Measurements from ENCODE around the gene VPS37C. TPM values are rescaled to one million over a fixed set of nuclear protein-coding genes. Genes with fewer than 3 reads are reported as not detected.

The VPS37C gene
- total RNA-seq, 1 experiment from 2014 or later: 24.0 TPM

GRCh38 chr11:61121917-61122316 lies 39.3 kb downstream of the VPS37C start:
- in situ Hi-C loops (cut with HindIII; ENCODE audit: low pct_unique_long_range_greater_than_20kb, low sequenced_read_pairs): no loop called here
- Histone ChIP-seq H3K4me3 (ENCODE audit: low read depth in 2 of 2, low read length in 2 of 2) (no peak overlapping the region), H3K36me3 (ENCODE audit: control insufficient read depth, insufficient read depth, low read length) (no peaks in the 10 kb centered on the region), H3K27ac (ENCODE audit: low read length) (no peak overlapping the region), H3K9me3 (ENCODE audit: control insufficient read depth, insufficient read depth, low read depth, low read length) (no peaks in the 10 kb centered on the region), H3K4me1 (ENCODE audit: control insufficient read depth, insufficient read depth, low read length) (peaks cover 3% of the 10 kb centered on the region), H3K27me3 (ENCODE audit: control insufficient read depth, insufficient read depth, low read length) (no peaks in the 10 kb centered on the region)
- POLR2A ChIA-PET: no interaction called here
- DNase-seq (ENCODE audit: low read depth, low spot score): no peak
- intact Hi-C loops (cut with micrococcal nuclease; ENCODE audit: unreplicated experiment): no loop called here
- no TSS peak for BruUV-seq (replicated peaks)
- CTCF ChIA-PET: no interaction called here
- no peak for ATAC-seq
- TF ChIP-seq CTCF (IDR thresholded peaks at IDR 0.05) (no peak), REST (IDR thresholded peaks at IDR 0.05; ENCODE audit: insufficient read depth in 1 of 2, low read depth in 2 of 2, low read length in 1 of 2) (no peak), POLR2AphosphoS5 (IDR thresholded peaks at IDR 0.05; ENCODE audit: low read depth, low read length) (no peak), SIN3A (IDR thresholded peaks at IDR 0.05; ENCODE audit: borderline replicate concordance, insufficient read depth, low read depth, low read length) (no peak), TCF7L2 (IDR thresholded peaks at IDR 0.05; ENCODE audit: low read depth, low read length) (no peak)

GRCh38 chr11:61121192-61121831 lies 39.9 kb downstream of the VPS37C start:
- intact Hi-C loops (cut with micrococcal nuclease; ENCODE audit: unreplicated experiment): no loop called here
- no peak overlapping the region for H3K27ac ChIP-seq (ENCODE audit: low read length)
- CTCF ChIA-PET: no interaction called here
- no peak for TF ChIP-seq SIN3A (IDR thresholded peaks at IDR 0.05; ENCODE audit: borderline replicate concordance, insufficient read depth, low read depth, low read length)
- no peaks in the 10 kb centered on the region for H3K36me3 ChIP-seq (ENCODE audit: control insufficient read depth, insufficient read depth, low read length)
- no peak for DNase-seq (ENCODE audit: low read depth, low spot score)
- H3K4me3 ChIP-seq (ENCODE audit: low read depth in 2 of 2, low read length in 2 of 2): no peak overlapping the region
- no peaks in the 10 kb centered on the region for H3K27me3 ChIP-seq (ENCODE audit: control insufficient read depth, insufficient read depth, low read length)
- peaks cover 3% of the 10 kb centered on the region for H3K4me1 ChIP-seq (ENCODE audit: control insufficient read depth, insufficient read depth, low read length)
- POLR2A ChIA-PET: no interaction called here
- no TSS peak for BruUV-seq (replicated peaks)
- in situ Hi-C loops (cut with HindIII; ENCODE audit: low pct_unique_long_range_greater_than_20kb, low sequenced_read_pairs): no loop called here
- no peak for ATAC-seq
- no peaks in the 10 kb centered on the region for H3K9me3 ChIP-seq (ENCODE audit: control insufficient read depth, insufficient read depth, low read depth, low read length)

- in situ Hi-C loops (cut with HindIII; ENCODE audit: low pct_unique_long_range_greater_than_20kb, low sequenced_read_pairs): no loop called here
- ChIA-PET POLR2A (no interaction called here), CTCF (no interaction called here)
- H3K27ac ChIP-seq (ENCODE audit: low read length): no peak overlapping the region
- no peak overlapping the region for H3K4me3 ChIP-seq (ENCODE audit: low read depth in 2 of 2, low read length in 2 of 2)
- no peak for DNase-seq (ENCODE audit: low read depth, low spot score)
- H3K4me1 ChIP-seq (ENCODE audit: control insufficient read depth, insufficient read depth, low read length): peaks cover 3% of the 10 kb centered on the region
- H3K27me3 ChIP-seq (ENCODE audit: control insufficient read depth, insufficient read depth, low read length): no peaks in the 10 kb centered on the region
- no peaks in the 10 kb centered on the region for H3K36me3 ChIP-seq (ENCODE audit: control insufficient read depth, insufficient read depth, low read length)
- ATAC-seq: peak; percentile 35; the same call in 1 of the 2 replicates
- TF ChIP-seq REST (IDR thresholded peaks at IDR 0.05; ENCODE audit: insufficient read depth in 1 of 2, low read depth in 2 of 2, low read length in 1 of 2): no peak
- no peak for TF ChIP-seq SIN3A (IDR thresholded peaks at IDR 0.05; ENCODE audit: borderline replicate concordance, insufficient read depth, low read depth, low read length)
- no peak for TF ChIP-seq POLR2AphosphoS5 (IDR thresholded peaks at IDR 0.05; ENCODE audit: low read depth, low read length)
- no peak for TF ChIP-seq CTCF (IDR thresholded peaks at IDR 0.05)
- TF ChIP-seq TCF7L2 (IDR thresholded peaks at IDR 0.05; ENCODE audit: low read depth, low read length): no peak
- intact Hi-C loops (cut with micrococcal nuclease; ENCODE audit: unreplicated experiment): no loop called here
- no peaks in the 10 kb centered on the region for H3K9me3 ChIP-seq (ENCODE audit: control insufficient read depth, insufficient read depth, low read depth, low read length)
- BruUV-seq (replicated peaks): no TSS peak
Observed at GRCh38 chr11:61120706-61121191, 40.5 kb downstream of the VPS37C start.
